HG03457 (cell line): ENCODE results near the gene RUFY4.
"Not testable (repeated sequence)": the region's sequence is repeated elsewhere in the genome, so short reads cannot be mapped to it uniquely, and the experiment has no call there.

Source experiments
- ATAC-seq: cut with Tn5 transposase; IDR thresholded peaks from one replicate; pipeline ENCODE4 v1.9.1; 2021; ENCODE audit warnings: moderate number of reproducible peaks; ENCODE audit not compliant: unreplicated experiment

The RUFY4 gene

DNA sequence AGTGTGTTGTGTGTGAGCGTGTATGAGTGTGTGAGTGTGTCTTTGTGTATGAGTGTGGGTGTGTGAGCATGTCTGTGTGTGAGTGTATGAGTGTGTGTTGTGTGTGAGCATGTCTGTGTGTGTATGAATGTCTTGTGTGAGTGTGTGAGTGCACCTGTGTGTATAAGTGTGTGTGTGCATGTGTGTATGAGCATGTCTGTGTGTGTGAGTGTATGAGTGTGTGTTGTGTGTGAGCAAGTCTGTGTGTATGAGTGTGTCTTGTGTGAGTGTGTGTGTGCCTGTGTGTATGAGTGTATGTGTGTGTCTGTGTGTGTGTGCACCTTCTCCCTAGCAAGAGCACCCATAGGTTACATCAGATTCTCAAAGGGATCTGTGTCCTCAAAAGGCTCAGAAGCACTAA is 37.8 kb upstream of the RUFY4 start:
- ATAC-seq = no peak

DNA sequence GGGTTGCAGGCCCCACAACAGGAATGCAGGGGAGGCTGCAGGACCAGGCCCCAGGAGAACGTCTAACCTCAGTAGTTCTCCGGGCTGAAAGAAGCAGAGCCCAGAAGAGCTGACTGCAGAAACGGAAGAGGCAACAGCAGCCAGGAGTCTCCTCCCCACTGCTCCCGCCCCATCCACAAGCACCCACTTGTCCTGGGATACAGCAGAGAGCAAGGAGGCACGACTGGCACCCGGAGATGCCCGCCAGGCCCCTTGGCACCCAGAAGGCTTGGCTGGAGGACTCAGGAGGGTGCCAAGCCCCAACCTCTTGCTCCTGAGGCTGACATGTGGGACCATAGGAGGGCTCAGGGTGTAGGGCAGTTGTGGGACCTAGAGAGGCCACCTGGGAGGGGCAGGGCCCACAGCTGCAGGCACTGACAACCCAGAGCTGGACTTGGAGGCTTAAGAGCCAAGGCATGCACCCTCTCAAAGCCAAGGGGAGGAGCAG is 37.2 kb upstream of the RUFY4 start:
- ATAC-seq = no peak

DNA sequence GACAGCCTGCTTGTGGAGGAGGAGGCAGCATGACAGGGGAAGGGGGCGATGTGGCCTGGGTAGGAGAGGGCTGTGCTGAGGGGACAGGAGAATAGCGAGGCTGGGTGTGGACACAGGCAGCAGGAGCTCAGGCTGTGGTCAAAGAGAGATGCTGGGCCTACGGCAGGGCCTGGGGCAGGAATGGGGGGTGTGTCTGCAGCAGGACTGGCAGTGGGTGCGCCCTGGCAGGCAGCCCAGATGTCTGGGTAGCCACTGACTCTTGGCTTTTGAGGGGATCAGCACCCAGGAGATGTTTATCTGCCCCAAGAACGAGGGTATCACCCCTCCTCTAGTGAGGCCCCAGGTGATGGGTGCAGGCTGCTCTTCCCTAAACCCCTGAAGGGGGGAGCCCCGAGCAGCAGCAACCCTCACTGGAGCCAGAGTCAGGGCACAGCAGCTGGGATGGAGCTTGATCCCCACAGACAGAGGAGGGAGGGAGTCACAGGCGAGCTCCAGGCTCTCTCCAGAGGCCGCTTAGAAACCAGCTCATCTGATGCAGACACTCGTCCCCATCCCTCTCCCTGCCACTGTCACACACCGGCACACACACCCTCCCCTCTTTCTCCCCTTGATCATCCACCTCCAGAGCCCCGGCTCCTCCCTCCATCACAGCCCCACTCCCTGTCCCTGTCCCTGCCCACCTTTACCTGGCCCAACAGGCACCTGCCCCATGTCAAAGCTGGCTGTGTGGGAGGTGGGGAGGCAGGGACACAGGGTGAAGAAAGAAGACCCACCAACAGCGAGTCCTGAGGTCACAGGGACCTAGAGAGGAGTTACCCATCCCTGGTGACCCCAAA is 36.5 kb upstream of the RUFY4 start:
- ATAC-seq = no peak

GRCh38 chr2:218033208-218033589 is 35.9 kb upstream of the RUFY4 start:
- ATAC-seq = no peak

GRCh38 chr2:218033590-218034496 is 35.2 kb upstream of the RUFY4 start:
- ATAC-seq = no peak

DNA sequence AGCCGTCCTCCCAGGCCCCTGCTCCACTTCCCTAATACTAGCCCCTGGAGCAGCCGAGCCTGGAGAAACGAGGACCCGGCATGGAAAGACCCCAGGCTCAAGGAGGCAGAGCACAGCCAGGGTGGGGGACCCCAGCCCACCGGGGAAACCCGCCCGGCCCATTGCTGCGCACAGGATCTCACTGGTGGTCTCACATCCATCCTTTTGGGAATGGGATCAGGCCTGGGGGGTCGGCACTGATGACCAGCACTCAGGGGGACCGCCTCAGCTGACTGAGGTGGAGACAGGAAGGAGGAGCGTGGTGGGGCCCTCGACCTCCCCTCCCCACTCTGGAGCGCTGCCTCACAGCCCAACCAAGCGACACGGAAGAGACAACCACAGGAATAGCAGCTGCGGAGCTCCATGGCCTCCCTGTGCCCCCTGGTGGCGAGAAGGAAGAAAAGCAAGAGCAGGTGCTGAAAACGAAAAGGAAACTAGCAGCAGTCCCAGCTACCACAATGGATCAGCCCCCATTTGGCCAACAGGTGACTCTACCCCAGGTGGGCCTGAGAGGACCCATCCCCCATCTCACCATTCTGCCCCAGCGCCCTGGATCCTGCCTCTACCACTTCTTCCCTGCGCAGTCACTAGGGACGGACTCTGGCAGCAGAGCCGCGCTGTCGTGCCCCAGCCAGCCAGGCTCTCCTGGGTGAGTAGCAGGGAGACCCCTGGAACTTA is 34.4 kb upstream of the RUFY4 start:
- ATAC-seq = peak; percentile 84

DNA sequence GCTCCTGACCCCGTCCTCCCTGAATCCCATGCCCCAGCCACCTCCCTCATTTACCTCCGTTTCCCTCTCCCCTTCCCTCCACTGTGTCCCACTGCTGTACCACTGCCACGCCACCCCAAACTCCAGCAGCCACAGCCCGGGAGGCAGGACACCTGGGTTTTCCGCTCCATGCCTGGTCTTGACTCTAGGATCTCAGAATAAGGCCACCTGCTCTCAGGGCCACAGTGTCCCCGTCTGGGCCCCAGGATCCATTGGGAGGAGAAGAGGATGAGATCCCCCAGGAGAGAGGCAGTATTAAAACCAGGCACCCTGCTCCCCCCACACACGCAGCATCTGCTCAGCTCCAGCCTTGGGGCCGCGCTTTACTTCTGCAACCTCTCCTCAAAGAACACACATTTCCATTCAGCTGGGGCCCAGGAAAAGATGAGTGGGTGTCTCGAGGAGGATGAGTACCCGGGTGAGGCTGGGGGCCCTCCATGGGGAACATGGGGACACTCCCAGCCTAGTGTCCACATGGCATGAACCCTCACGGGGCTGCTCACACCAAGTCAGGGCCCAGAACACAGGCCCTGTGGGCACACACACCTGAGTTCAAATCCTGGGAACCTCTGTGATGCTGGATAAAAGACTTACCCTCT is 33.5 kb upstream of the RUFY4 start:
- ATAC-seq = no peak

DNA sequence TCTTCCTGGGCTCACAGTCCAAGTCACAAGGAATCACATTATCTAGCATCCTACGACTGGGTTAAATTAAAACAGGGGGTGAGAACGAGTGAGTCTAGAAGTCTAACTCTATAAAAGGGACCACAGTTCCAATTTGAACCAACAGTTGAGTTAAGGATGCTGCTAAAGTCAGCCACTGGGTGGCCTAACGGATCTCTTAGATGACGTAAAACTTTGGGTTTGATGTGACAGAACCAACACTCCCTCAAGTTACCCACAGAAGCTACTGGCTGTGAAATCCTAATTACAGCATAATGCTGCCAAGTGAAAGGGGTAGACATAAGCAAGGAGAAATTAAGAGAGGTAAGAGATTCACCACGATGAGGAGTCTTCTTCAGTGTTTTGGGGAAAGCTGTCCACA is 32.7 kb upstream of the RUFY4 start:
- no peak for ATAC-seq

DNA sequence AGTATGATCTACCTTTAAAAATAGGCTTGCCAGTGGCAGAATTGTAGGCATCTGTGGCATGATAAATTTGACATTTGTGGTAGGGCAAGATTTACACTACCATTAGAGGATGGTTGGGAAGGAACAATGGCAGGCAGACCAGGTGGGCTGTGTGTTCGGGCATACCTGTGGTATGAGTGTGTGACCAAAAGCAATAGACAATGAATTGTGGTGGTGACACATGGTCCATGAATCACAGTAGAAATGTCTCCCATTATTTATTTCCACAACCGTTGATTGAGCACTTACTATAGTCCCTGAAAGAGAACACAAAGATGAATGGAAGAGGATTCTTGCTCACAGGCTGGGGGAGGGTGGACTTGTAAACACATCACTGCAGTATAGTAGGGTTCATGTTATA is 29.9 kb upstream of the RUFY4 start:
- no peak for ATAC-seq

- no peak for ATAC-seq
Measured at GRCh38 chr2:218040883-218041282, 28.2 kb upstream of the RUFY4 start.

DNA sequence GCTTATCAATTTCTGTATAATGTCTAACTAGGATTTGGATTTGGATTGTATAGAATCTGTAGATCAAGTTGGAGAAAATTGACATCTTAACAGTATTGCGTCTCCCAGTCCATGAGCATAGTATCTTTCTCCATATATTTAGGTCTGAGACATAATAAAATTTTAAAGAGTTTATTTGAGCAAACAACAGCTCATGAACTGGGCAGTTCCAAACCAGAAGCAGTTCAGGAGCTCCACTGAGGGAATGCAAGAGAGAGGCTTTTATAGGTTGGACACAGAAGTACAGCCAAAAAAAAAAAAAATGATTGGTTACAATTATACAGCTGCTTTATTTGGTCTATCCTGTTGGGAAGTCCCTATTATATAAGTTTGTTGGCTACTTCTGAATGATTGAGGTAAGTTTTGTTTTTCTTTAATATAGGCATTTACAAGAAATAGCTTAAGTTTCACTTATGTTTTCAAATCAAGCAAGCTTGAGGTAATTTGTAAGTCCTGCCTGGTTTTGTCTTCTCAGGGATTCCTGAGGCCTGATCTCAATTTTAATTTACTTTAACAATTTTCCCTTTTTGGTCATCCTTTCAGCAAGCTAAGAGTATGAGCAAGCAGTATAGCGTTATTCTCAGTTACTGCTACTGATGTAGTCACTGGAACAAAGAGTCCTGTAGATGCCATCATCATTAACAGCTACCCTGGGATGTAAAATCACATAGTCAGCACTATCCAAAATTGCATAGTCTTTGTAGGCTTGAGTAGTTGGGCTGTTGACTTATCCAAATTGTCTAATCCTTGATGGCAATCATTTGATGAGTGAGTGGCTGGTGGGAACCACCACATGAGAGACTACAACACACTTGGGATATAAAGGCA is 27.5 kb upstream of the RUFY4 start:
- ATAC-seq = no peak

DNA sequence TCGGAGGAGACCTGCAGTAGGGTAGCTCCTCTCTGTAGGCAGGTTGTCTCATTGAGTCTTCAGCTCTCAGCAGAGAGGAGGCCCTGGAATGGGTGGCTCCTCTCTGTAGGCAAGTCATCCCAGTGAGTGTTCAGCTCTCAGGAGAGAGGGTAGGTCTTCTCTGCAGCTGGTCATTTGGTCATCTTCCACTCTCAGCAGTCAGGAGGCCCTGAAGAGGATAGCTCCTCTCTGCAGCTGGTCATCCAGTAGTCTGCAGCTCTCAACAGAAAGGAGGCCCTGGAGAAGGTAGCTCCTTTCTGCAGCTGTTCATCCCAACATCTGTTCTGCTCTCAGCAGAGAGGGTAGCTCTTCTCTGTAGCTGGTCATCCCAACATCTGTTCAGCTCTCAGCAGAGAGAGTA is 26.0 kb upstream of the RUFY4 start:
- ATAC-seq = no peak

GRCh38 chr2:218043701-218044109 is 25.3 kb upstream of the RUFY4 start:
- no peak for ATAC-seq

- not testable (repeated sequence) for ATAC-seq
Measured at GRCh38 chr2:218044599-218044998, 24.5 kb upstream of the RUFY4 start.

- peak; percentile 53 for ATAC-seq
Measured at GRCh38 chr2:218046238-218046637, 22.8 kb upstream of the RUFY4 start.

DNA sequence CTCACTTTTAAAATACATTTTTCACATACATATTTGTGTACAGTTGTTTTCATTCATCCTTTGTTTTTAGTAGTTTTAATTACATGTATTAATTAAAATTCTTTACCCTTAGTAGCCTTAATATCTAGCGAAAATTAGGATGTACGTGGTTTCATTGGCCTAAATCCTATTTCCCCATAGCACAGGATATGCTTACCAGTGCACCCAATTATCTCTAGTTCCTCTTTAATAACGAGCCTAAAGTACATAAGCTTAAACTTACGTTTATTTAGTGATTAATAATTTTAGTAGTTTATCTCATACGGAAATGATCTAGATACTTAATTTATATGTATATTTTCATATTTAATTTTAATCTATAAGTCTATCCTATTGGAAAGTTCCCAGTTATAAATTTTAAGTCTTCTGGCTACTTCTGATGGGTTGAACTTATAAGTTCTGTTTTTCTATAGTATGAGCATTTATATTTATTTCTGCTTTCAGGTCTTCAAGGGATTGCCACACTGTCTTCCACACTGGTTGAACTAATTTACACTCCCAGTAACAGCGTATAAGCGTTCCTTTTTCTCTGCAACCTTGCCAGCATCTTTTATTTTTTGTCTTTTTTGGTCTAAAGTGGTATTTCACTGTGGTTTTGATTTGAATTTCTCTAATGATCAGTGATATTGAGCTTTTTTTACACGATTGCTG is 21.4 kb upstream of the RUFY4 start:
- ATAC-seq = no peak

DNA sequence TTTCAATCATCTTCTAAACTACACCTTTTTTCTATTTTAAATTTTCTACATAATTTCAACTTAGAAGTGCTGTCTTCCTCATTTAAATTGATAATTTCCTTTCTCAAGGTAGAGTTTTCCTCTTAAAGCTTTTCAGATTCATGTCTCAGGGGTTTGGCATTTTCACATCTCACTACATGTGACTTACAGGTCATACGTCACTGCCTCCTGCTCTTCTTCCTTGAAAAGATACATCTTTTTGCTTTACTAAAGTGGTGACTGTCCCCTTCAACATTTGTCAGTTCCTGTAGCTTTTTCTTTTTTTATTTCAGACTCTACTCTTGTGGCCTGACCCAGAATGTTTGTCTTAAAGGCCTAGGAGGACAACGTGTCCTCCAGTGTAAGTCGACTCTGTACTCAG is 17.1 kb upstream of the RUFY4 start:
- no peak for ATAC-seq

DNA sequence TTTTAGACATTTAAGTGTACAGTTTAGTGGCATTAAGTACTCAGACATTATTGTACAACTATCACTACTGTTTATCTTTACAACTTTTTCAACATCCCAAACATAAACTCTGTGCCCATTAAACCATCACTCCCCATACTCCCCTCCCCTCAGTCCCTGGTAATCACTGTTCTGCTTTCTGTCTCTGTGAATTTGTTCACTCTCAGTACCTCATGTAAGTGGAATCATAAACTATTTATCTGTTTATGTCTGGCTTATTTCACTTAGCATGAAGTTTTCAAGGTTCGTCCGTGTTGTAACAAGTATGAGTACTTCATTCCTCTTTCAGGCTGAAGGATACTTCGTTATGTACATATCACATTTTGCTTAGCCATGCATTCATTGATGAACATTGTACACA is 9.8 kb upstream of the RUFY4 start:
- ATAC-seq = no peak

DNA sequence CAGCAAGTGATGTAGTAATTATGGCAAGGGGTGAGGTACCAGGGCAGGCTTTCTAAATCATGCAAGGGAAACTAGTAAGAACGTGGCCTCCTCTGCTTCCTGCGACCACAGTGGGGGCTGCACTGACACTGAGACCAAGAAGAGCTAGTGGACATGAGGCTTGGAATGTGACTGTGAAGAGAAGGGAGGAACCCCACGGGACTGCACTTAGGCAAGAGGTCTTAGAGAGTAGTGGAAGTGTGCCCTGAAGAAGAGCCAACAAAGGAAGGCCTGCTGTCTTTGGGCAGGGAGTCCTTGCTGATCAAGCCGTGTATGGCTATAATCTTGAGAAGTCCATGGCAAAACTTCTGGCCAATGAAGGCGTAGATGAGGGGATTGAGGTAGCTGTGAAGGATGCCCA is 8.9 kb upstream of the RUFY4 start:
- no peak for ATAC-seq
